GOT3 (cell line): ENCODE results near the gene PRXL2B.
"Not testable (repeated sequence)": the region's sequence is repeated elsewhere in the genome, so short reads cannot be mapped to it uniquely, and the experiment has no call there.

Source experiments
- DNase-seq: peaks from one replicate; lab custom pipeline; 2025; ENCODE audit warnings: mixed read lengths; lab: John Stamatoyannopoulos, UW

PRXL2B gene

GRCh38 chr1:2586154-2587070 lies at the start of gene PRXL2B:
TSS of gene PRXL2B (plus strand) at chr1:2586777. CDS start at chr1:2586886, 109 bp downstream.
- DNase-seq: peak; percentile 99

- DNase-seq: no peak
These were observed 48.8 kb upstream of the PRXL2B start for GRCh38 chr1:2537784-2538115.

GRCh38 chr1:2538376-2538775 lies 48.2 kb upstream of the PRXL2B start:
- no peak for DNase-seq

GRCh38 chr1:2538872-2539271 lies 47.7 kb upstream of the PRXL2B start:
- no peak for DNase-seq

GRCh38 chr1:2539312-2539907 lies 47.2 kb upstream of the PRXL2B start:
- DNase-seq: no peak

- no peak for DNase-seq
These were observed 45.6 kb upstream of the PRXL2B start for GRCh38 chr1:2540816-2541492.

- DNase-seq: no peak
These were observed 44.8 kb upstream of the PRXL2B start for GRCh38 chr1:2541619-2542245.

GRCh38 chr1:2542246-2542915 lies 44.2 kb upstream of the PRXL2B start:
- DNase-seq: no peak

- no peak for DNase-seq
These were observed 43.0 kb upstream of the PRXL2B start for GRCh38 chr1:2543543-2544092.

GRCh38 chr1:2544093-2544874 lies 42.3 kb upstream of the PRXL2B start:
- no peak for DNase-seq

- no peak for DNase-seq
These were observed 41.5 kb upstream of the PRXL2B start for GRCh38 chr1:2544875-2545640.

- DNase-seq: no peak
These were observed 40.6 kb upstream of the PRXL2B start for GRCh38 chr1:2545754-2546514.

GRCh38 chr1:2546515-2547209 lies 39.9 kb upstream of the PRXL2B start:
- no peak for DNase-seq

GRCh38 chr1:2547210-2548067 lies 39.1 kb upstream of the PRXL2B start:
- no peak for DNase-seq

- DNase-seq: peak; percentile 22
These were observed 38.4 kb upstream of the PRXL2B start for GRCh38 chr1:2548068-2548589.

- not testable (repeated sequence) for DNase-seq
These were observed 37.1 kb upstream of the PRXL2B start for GRCh38 chr1:2549367-2550029.
